Fibroblast of lung (primary cell): Measurements from ENCODE around the gene RARRES1. TPM values are rescaled to one million over a fixed set of nuclear protein-coding genes. Genes with fewer than 3 reads are reported as not detected.
A peak's percentile ranks its signal among the peaks of the same experiment; 100 is the strongest.

Experiments used
- DNase-seq, 2 donors: peaks; one replicate each; pipeline versions ENCODE4 v3.0.0 to v3.0.0-alpha.2; 2010; ENCODE audit warnings: low read depth in 2 of 2
- H2AFZ ChIP-seq: 2 replicates; pipeline ENCODE4 v1.5.1; 2012; ENCODE audit warnings: low read length, control low read depth, inconsistent platforms
- H3K27ac ChIP-seq: 2 replicates; pipeline ENCODE4 v1.5.1; 2011; ENCODE audit warnings: low read length, control low read depth; ENCODE audit not compliant: insufficient read depth
- H3K27me3 ChIP-seq: 2 replicates; pipeline ENCODE4 v1.5.1; 2011; ENCODE audit warnings: mild to moderate bottlenecking, low read length; ENCODE audit not compliant: control insufficient read depth, insufficient read depth
- H3K36me3 ChIP-seq: 2 replicates; pipeline ENCODE4 v1.5.1; 2011; ENCODE audit warnings: low read length; ENCODE audit not compliant: control insufficient read depth, insufficient read depth
- H3K4me1 ChIP-seq: 2 replicates; pipeline ENCODE4 v1.5.1; 2011; ENCODE audit warnings: low read length; ENCODE audit not compliant: control insufficient read depth, insufficient read depth; ENCODE audit errors: extremely low read depth
- H3K4me2 ChIP-seq: 2 replicates; pipeline ENCODE4 v1.5.1; 2011; ENCODE audit warnings: low read length, control low read depth; ENCODE audit not compliant: insufficient read depth; ENCODE audit errors: extremely low read depth
- H3K4me3 ChIP-seq, 4 experiments: fragments of 200-600 bp in 1 of 4; sonication (generic) in 1 of 4; replicated peaks in 1 of 4; 2 replicates each; pipeline ENCODE4 v1.5.1; 2011 to 2016; ENCODE audit warnings: low read length in 4 of 4, low read depth in 3 of 4, mild to moderate bottlenecking in 3 of 4, control low read depth in 2 of 4, inconsistent platforms in 1 of 4, mixed read lengths in 1 of 4; ENCODE audit not compliant: insufficient read depth in 1 of 4; ENCODE audit errors: control extremely low read depth in 1 of 4
- H3K79me2 ChIP-seq: 2 replicates; pipeline ENCODE4 v1.5.1; 2012; ENCODE audit warnings: mild to moderate bottlenecking, low read length, inconsistent platforms; ENCODE audit not compliant: control insufficient read depth, insufficient read depth
- H3K9ac ChIP-seq: 2 replicates; pipeline ENCODE4 v1.5.1; 2011; ENCODE audit warnings: mild to moderate bottlenecking, low read length, control low read depth; ENCODE audit not compliant: insufficient read depth
- H3K9me3 ChIP-seq: 2 replicates; pipeline ENCODE4 v1.5.1; 2012; ENCODE audit warnings: low read depth, low read length; ENCODE audit not compliant: control insufficient read depth, insufficient read depth
- H4K20me1 ChIP-seq: 2 replicates; pipeline ENCODE4 v1.5.1; 2011; ENCODE audit warnings: low read length; ENCODE audit not compliant: control insufficient read depth, insufficient read depth; ENCODE audit errors: extremely low read depth
- CTCF ChIP-seq, 2 donors: IDR thresholded peaks in 1 of 2; conservative IDR thresholded peaks in 1 of 2; 1 replicate in 1 of 2; 2 replicates in 1 of 2; pipeline ENCODE4 v1.5.1; 2011 to 2012; ENCODE audit warnings: low read length in 2 of 2, control low read depth in 1 of 2, inconsistent platforms in 1 of 2, low read depth in 1 of 2, mild to moderate bottlenecking in 1 of 2
- EZH2 ChIP-seq: IDR thresholded peaks from 2 replicates; pipeline ENCODE4 v1.5.1; 2012; ENCODE audit warnings: low read length, control low read depth, mild to moderate bottlenecking; ENCODE audit errors: missing control alignments
- polyA plus RNA-seq, 2 donors: library from polyadenylated mRNA; depleted of rRNA in 1 of 2; stranded (reverse) in 1 of 2; unstranded in 1 of 2; fragments of >200 nt; gene quantifications; 2 replicates each; pipeline ENCODE4 v1.2.1, GENCODE V29; 2011 to 2012; ENCODE audit warnings: missing spikeins in 1 of 2
- total RNA-seq: library from RNA; depleted of rRNA; stranded (reverse); fragments of >200 nt; gene quantifications from 2 replicates; pipeline ENCODE4 v1.2.1, GENCODE V29; 2014

The RARRES1 gene
- total and polyA plus RNA-seq, 2 donors (not counting 1 experiment from before 2014, with no cell fraction given) = 27.7 to 93.3 TPM

DNA sequence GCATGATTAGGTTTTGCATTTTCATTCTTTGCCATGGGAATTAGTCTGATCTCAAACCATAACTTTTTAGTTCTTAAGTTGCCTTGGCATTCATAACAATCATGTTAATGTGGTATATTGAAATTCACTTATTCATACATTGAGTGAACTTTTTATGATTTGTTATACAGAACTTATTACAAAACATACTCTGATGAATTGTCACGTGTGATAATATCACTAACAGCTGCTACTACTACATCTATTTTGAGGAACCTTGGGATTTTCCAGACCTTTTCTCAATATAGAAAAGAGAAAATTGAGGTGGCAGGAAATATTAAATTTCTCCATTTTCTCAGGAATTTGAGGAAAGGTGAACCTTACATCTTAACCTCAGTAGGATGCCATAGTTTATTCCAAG is 69.0 kb downstream of the RARRES1 start:
- DNase-seq = no peak
- H3K79me2 ChIP-seq = no peaks in the 10 kb centered on the region
- H3K9ac ChIP-seq = no peak overlapping the region
- H3K27me3 ChIP-seq = no peaks in the 10 kb centered on the region
- no peak overlapping the region for H3K27ac ChIP-seq
- peaks cover 2% of the 10 kb centered on the region for H3K4me1 ChIP-seq
- no peaks in the 10 kb centered on the region for H3K9me3 ChIP-seq
- TF ChIP-seq EZH2 (no peak), CTCF (conservative IDR thresholded peaks at IDR 0.05 in 1 of 2, IDR thresholded peaks at IDR 0.05 in 1 of 2; ENCODE audit: low read depth in 1 of 2, low read length in 2 of 2) (no peak)
- H3K4me2 ChIP-seq = no peak overlapping the region
- H4K20me1 ChIP-seq = no peaks in the 10 kb centered on the region
- H2AFZ ChIP-seq = no peak overlapping the region
- H3K36me3 ChIP-seq = peaks cover 7% of the 10 kb centered on the region
- H3K4me3 ChIP-seq = no peak overlapping the region

- TF ChIP-seq CTCF (conservative IDR thresholded peaks at IDR 0.05 in 1 of 2, IDR thresholded peaks at IDR 0.05 in 1 of 2; ENCODE audit: low read depth in 1 of 2, low read length in 2 of 2) (no peak), EZH2 (no peak)
- no peak for DNase-seq
- H3K79me2 ChIP-seq = no peaks in the 10 kb centered on the region
- H3K27me3 ChIP-seq = no peaks in the 10 kb centered on the region
- H3K36me3 ChIP-seq = peaks cover 7% of the 10 kb centered on the region
- no peak overlapping the region for H3K4me2 ChIP-seq
- H3K4me1 ChIP-seq = peaks cover 2% of the 10 kb centered on the region
- H4K20me1 ChIP-seq = no peaks in the 10 kb centered on the region
- H2AFZ ChIP-seq = no peak overlapping the region
- H3K9me3 ChIP-seq = no peaks in the 10 kb centered on the region
- H3K27ac ChIP-seq = no peak overlapping the region
- H3K9ac ChIP-seq = no peak overlapping the region
- no peak overlapping the region for H3K4me3 ChIP-seq
These were observed 71.5 kb downstream of the RARRES1 start for GRCh38 chr3:158660711-158661110.

DNA sequence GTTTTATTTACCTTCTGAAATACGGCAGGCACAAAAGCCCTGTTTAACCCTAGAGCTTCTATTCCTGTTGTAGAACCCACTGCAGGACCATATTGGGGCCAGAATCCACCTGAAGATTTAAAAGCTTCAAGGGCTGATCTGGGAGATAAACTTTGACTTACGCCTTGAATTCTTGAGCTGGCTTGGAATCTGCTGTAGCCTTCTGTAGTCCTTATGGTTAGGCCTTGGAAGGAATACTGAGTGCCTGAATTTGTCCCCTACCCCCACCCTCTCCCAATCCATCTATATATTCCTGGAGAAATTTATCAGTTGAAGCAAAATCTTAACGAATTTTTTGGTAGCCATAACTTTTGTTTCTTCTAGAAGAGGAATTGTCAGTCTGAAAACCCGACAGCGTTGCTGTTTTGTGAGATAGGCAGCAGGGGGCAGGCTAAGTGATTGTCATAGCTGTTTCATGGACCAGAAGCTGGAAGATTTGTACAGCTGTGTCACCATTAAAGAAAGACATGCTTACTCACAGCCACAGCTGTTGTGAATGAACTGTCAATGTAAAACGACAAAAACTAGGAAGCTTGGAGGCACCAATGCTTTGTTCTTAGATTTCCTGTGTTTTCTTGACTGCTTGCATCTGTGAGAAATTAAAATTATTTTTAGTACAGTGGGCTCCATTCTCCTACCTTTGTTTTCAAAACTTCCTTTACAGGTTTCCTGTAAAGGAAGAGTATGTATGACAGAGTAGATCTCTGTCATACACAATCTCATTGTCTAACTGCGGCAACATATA is 72.6 kb downstream of the RARRES1 start:
- Histone ChIP-seq H3K36me3 (peaks cover 7% of the 10 kb centered on the region), H3K4me3 (no peak overlapping the region), H3K4me2 (no peak overlapping the region), H3K27me3 (no peaks in the 10 kb centered on the region), H3K9ac (no peak overlapping the region), H3K9me3 (no peaks in the 10 kb centered on the region), H3K4me1 (peaks cover 2% of the 10 kb centered on the region), H3K79me2 (no peaks in the 10 kb centered on the region), H2AFZ (no peak overlapping the region), H3K27ac (no peak overlapping the region), H4K20me1 (no peaks in the 10 kb centered on the region)
- TF ChIP-seq CTCF (conservative IDR thresholded peaks at IDR 0.05 in 1 of 2, IDR thresholded peaks at IDR 0.05 in 1 of 2; ENCODE audit: low read depth in 1 of 2, low read length in 2 of 2) (peak; percentile 78 to 85), EZH2 (no peak)
- DNase-seq = peak; percentile 77 to 86
